ENCODE measurements around the gene PUS10.
"Not testable (repeated sequence)": the region's sequence is repeated elsewhere in the genome, so short reads cannot be mapped to it uniquely, and the experiment has no call there.

PUS10 gene

GRCh38 chr2:60991644-60992043 is 26.4 kb downstream of the PUS10 start:
- DNase-seq (ENCODE audit: low read depth): no peak
- no peak for TF ChIP-seq CTCF (conservative IDR thresholded peaks at IDR 0.05; ENCODE audit: low read length)
- no peak overlapping the region for H3K4me3 ChIP-seq (ENCODE audit: low read length)

- TF ChIP-seq CTCF (conservative IDR thresholded peaks at IDR 0.05; ENCODE audit: low read length): no peak
- no peak overlapping the region for H3K4me3 ChIP-seq (ENCODE audit: low read length)
- DNase-seq (ENCODE audit: low read depth): no peak
Measured at GRCh38 chr2:60989259-60989658, 28.8 kb downstream of the PUS10 start.

- H3K4me3 ChIP-seq (ENCODE audit: low read length); DNase-seq (ENCODE audit: low read depth): not testable (repeated sequence)
Measured at GRCh38 chr2:60987656-60988055, 30.4 kb downstream of the PUS10 start.

- no peak overlapping the region for H3K4me3 ChIP-seq (ENCODE audit: low read length)
- no peak for TF ChIP-seq CTCF (conservative IDR thresholded peaks at IDR 0.05; ENCODE audit: low read length)
- no peak for DNase-seq (ENCODE audit: low read depth)
Measured at GRCh38 chr2:60987041-60987440, 31.0 kb downstream of the PUS10 start.

GRCh38 chr2:60984720-60985119 is 33.3 kb downstream of the PUS10 start:
- no peak for DNase-seq (ENCODE audit: low read depth)
- TF ChIP-seq CTCF (conservative IDR thresholded peaks at IDR 0.05; ENCODE audit: low read length): no peak
- no peak overlapping the region for H3K4me3 ChIP-seq (ENCODE audit: low read length)

DNA sequence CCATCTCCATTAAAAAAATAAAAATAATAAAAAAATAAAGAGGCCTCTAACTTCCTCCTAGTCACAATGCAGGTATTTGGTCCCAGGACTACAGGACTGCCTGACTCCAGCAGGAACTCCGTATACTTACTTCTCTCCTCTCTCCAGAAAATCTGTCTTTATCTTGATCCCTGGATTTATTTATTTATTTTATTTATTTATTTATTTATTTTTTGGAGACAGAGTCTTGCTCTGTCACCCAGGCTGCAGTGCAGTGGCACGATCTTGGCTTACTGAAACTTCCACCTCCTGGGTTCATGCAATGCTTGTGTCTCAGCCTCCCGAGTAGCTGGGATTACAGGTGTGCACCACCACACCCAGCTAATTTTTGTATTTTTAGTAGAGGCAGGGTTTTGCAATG is 36.0 kb downstream of the PUS10 start:
- not testable (repeated sequence) for H3K4me3 ChIP-seq (ENCODE audit: low read length); DNase-seq (ENCODE audit: low read depth)

- no peak for DNase-seq (ENCODE audit: low read depth)
- TF ChIP-seq CTCF (conservative IDR thresholded peaks at IDR 0.05; ENCODE audit: low read length): no peak
- H3K4me3 ChIP-seq (ENCODE audit: low read length): no peak overlapping the region
Measured at GRCh38 chr2:60980071-60980815, 37.8 kb downstream of the PUS10 start.

GRCh38 chr2:60979231-60979630 is 38.8 kb downstream of the PUS10 start:
- no peak for TF ChIP-seq CTCF (conservative IDR thresholded peaks at IDR 0.05; ENCODE audit: low read length)
- no peak overlapping the region for H3K4me3 ChIP-seq (ENCODE audit: low read length)
- DNase-seq (ENCODE audit: low read depth): no peak

Measured in AG10803 (cell line).